Fibroblast of peridontal ligament (primary cell): ENCODE data around the gene FBXL7.
A peak's percentile ranks its signal among the peaks of the same experiment; 100 is the strongest.

Experiments used
- DNase-seq: peaks from one replicate; pipeline ENCODE4 v3.0.0-alpha.2; 2010; ENCODE audit errors: extremely low read depth

Gene FBXL7

DNA sequence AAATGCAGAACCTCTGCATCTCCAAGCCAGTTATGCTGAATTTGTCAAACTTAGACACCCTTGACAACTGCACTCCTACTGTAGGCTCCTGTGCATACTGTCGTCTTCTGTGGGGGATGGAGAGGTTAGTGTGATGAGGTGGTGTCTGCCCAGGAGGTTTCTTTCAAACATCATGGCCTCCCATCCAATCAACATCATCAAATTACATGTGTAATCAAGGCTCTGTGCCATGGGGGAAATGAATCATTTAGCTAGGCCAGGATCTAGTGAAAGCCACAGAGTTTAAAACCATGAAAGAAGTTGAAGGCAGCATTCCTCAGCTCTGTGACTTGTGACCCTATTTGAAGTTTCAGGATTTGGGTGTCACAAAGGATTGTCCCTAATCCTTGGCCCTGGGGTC, 439.0 kb downstream of the FBXL7 start:
- peak; percentile 85 for DNase-seq

GRCh38 chr5:15940905-15941304, 440.9 kb downstream of the FBXL7 start:
- DNase-seq, result no peak

GRCh38 chr5:15943487-15943886, 443.5 kb downstream of the FBXL7 start:
- DNase-seq, result peak; percentile 15

GRCh38 chr5:15946026-15946425, 446.0 kb downstream of the FBXL7 start:
- peak; percentile 11 for DNase-seq

DNA sequence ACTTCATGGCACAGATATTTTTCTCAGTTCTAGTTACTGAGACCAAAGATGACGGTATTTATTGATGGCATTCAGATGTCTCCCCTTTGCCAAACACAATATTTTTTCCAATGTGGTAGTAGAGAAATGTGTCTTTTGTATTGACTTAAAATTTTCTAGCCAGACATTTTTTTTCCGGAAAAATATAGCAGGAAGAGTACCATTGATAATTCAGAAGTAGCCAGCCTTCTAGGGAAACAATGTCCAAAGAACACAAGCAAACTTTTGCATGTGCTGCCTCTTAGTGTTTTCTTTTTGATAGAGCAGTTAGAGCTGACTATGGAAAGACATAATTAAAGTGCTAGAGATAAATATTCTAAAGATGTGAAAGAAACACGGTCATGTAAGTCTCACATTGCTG, 448.2 kb downstream of the FBXL7 start:
- peak; percentile 19 for DNase-seq

GRCh38 chr5:15951126-15951525, 451.1 kb downstream of the FBXL7 start:
- no peak for DNase-seq

DNA sequence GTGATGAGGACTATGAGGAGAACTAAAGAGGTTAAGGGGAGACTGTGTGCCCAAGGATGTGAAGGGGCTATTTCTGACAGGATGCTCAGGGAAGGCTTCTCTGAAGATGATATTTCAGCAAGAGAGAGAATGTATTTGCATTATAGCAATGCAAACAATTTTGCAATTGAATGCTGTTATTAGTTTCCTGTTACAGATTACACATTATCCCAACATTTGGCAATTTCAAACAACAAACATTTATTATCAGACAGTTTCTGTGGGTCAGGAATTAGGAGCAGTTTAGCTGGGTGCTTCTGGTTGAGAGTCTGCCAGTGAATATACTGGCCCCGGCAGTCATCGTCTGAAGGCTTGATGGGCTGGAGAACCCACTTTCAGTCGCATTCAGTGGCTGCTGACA, 451.6 kb downstream of the FBXL7 start:
- no peak for DNase-seq

DNA sequence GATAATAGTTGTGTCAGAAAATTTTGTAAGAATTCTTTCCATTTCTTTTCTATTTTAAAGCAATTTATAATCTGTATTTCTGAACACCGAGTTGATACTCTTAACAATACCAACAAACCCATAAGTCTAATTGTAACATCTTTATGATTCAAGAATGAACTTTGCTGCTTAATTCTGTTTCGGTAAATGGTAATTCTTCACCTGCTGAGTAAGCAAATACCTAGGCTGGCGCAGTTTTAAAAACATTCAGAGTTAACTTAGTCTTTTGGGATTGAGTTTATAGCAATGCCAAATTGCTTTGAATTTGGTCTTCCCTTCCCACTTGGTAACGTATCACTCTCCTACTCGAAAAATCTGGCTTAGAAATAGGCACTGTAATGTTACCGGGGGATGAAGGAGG, 456.6 kb downstream of the FBXL7 start:
- no peak for DNase-seq

GRCh38 chr5:15957124-15957523, 457.1 kb downstream of the FBXL7 start:
- DNase-seq, result no peak

- peak; percentile 78 for DNase-seq
These were observed 459.6 kb downstream of the FBXL7 start for GRCh38 chr5:15959370-15960164.

DNA sequence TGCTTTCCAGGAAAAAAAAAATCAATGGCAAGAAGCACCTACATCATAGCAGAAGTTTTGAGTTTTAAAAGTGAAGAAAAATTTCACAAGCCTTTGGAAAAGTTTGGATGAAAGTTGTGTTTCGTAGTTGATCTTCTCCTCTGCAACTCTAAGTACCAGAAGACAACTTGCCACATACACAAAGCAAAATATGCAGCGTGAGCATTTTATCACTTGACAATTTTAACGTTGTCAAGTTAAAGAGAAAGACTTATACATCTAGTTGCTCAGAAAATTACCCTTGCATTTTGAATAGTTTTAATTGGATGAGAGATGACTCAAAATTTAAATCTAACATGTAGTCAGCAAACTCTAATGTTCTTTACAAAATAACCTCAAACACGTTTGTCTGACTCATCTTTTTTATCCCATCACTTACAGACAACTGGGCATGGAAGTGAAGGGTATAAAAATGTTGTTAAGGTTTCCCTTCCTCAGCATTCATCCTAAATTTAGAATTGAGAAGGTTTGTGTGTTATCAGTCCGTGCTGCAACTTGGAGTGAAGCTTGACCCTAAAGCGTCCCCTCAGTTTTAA, 466.2 kb downstream of the FBXL7 start:
- peak; percentile 15 for DNase-seq

DNA sequence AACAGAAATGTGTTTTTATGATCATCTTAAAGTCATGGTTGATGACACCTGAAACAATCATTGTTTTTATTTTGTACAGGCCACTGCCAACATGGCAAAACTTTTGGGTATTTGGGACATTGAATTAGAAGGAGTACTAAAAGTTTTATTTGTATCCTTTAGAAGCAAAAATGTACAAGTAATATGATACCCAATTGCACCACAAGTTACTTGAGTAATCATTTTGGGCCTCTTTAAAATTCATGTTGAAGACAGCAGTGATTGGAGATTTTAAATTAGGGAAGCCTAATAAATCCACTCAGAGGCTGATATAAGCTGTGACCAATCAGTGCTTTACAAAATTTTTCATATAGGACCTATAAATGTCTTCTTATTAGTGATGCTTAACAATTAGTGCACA, 466.7 kb downstream of the FBXL7 start:
- DNase-seq, result peak; percentile 63

GRCh38 chr5:15968993-15969392, 469.0 kb downstream of the FBXL7 start:
- no peak for DNase-seq

DNA sequence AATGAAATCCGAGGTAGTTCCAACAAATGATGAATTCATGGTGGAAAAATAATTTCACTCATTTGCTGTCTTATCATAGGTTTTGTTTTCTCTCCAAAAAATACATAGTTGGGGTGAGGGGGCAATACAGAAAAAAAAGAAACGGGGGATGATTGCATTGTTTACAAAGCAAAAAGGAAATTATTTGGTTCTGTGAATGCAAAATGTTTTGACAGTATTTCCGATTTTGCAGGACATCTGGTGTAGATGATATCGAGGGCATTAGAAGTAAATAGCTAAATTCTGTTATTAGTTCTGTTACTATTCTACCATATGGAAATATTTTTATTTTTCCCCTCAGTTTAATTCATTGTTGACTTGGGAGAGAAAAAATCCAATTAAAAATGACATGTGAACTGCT, 477.9 kb downstream of the FBXL7 start:
- DNase-seq, result no peak

GRCh38 chr5:15980835-15981234, 480.9 kb downstream of the FBXL7 start:
- DNase-seq, result no peak

GRCh38 chr5:15983392-15983791, 483.4 kb downstream of the FBXL7 start:
- peak; percentile 8 for DNase-seq
